Measurements from ENCODE around the gene NOP9.
"Not testable (repeated sequence)": the region's sequence is repeated elsewhere in the genome, so short reads cannot be mapped to it uniquely, and the experiment has no call there.

The NOP9 gene

DNA sequence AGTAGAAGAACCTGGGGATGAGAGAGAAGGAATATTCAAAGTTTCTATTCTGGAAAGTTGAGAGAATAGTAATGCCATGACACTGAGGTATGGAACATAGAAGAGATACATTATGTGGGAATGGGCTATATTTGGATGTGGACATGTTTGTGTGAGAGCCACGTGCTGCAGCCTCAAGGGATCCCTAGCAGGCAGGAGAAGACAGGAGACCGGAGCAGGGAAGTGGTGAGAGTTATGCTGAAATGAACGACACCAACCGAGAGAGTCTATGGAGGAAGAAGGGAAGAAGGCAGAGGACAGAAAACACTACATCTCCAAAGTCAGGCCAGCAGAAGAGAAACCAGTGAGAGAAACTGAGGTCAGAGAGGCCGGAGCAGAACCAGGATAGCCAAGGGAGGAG lies 50.1 kb downstream of the NOP9 start:
- DNase-seq (ENCODE audit: low spot score) = no peak

DNA sequence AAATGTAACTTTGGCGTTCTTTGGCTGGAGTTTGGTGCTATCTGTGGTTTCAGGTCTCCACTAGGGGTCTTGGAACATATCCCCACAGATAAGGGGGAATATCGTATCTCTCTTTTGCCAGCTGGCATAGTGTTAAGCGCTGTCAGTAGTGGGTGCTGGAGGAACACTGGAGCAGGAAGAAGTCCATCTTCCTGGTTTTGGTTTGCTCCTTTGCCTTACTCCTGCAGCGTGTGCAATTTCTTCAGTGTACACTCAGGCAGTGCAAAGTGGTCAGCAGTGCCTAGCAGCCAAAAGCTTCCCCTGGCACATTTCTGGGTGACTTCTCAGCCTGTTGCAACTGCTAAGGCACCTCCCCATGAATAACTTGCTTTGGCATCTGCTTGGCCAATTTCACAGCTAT lies 51.9 kb downstream of the NOP9 start:
- DNase-seq (ENCODE audit: low spot score) = no peak

DNA sequence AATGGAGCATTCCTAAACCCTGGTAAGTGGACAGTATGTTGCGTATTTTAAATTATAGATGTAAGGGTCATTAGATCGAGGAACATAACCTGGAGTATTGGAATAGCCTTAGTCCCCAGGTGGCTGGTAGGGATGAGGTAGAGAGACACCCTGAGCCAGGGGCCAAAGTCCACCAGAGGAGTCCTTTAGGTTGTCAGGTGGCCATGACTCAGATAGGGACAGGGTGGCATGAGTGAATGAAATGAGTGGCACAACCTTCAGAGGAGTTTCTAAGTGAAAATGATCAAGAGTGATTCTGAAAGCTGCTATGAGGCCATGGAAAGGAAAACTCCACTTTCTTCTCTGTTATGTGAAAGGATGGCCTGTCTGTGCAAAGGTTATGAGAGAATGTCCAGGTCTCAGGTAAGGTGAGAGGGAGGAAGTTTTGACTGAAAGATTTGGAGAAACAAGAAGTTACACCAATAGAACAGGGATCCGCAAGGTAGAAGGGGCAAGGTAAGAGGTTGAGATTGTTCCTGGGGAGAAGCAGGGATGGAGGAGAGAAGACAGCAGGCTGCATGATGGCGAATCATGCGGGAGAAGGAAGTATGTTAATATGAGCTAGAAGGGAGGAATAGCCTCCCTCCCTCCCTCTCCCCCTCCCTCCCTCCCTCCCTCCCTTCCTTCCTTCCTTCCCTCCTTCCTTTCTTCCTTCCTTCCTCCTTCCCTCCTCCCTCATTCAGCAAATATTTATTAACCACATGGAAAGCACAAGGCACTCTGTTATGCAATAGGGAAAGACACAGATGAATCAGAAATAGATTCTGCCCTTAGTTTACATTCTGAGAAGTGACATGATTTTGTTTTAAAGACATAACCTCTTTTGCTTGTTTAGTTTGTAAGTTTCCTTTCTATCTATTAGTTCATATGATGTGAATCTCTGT lies 54.2 kb downstream of the NOP9 start:
- no peak for DNase-seq (ENCODE audit: low spot score)

DNA sequence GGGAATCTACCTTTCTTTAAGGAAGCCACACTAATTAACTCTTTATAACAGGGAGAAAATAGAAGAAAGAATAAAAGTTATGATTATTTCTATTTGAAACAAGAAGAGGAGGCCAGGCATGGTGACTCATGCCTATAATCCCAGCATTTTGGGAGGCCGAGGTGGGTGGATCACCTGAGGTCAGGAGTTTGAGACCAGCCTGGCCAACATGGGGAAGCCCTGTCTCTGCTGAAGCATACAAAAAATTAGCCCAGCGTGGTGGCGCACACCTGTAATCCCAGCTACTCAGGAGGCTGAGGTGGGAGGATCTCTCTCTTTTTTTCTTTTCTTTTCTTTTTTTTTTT lies 54.8 kb downstream of the NOP9 start:
- not testable (repeated sequence) for DNase-seq (ENCODE audit: low spot score)

DNA sequence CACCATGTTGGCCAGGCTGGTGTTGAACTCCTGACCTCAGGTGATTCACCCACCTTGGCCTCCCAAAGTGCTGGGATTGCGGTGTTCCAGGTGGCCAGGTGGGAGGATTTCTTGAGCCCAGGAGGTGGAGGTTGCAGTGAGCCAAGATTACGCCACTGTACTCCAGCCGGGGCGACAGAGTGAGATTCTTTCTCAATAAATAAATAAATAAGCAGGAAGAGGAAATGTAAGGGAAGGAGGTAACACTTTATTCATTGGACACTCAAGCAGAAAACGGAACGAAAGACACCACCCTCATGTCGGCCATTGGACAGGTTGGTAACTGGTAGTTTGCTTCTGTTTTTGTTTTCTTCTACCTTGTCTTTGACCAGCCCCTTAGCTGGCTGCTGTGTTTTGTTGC lies 55.4 kb downstream of the NOP9 start:
- no peak for DNase-seq (ENCODE audit: low spot score)

DNA sequence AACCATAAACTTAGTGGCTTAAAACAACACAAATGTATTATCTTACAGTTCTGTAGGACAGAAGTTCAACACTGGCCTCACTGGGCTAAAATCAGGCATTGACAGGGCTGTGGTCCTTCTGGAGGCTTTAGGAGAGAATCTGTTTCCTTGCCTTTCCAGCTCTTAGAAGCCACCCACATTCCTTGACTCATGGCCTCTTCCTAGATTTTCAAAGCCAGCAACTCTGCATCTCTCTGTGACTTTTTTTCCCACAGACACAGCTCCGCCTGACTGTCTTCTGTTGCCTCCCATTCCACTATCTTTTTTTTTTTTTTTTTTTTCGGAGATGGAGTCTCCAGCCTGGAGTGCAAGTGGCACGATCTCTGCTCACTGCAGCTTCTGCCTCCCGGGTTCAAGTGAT lies 56.6 kb downstream of the NOP9 start:
- DNase-seq (ENCODE audit: low spot score) = no peak
